ENCODE measurements around the gene UBAC1. TPM values are rescaled to one million over a fixed set of nuclear protein-coding genes. Genes with fewer than 3 reads are reported as not detected.
"Not testable (repeated sequence)": the region's sequence is repeated elsewhere in the genome, so short reads cannot be mapped to it uniquely, and the experiment has no call there.

Gene UBAC1
- polyA plus RNA-seq, 1 donor = 46.0 TPM

DNA sequence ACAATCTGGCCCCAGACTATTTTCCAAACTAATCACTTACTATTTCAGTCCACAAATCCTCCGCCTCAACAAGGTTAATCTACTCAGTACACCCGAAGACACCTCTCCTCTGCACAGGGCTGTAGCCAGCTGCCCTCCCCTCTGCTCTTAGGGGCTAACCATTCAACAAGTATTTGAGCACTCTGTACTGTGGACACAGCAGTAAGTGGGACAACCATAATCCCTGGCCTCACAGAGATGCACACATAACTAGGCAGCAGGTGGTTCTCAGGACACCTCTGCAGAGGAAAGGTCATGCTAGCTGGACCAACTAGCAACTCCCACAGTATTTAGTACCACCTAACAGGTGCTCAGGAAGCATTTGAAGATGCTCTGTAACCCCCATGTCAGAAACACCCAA is 59.3 kb downstream of the UBAC1 start:
- no peak for DNase-seq (ENCODE audit: low read depth)

DNA sequence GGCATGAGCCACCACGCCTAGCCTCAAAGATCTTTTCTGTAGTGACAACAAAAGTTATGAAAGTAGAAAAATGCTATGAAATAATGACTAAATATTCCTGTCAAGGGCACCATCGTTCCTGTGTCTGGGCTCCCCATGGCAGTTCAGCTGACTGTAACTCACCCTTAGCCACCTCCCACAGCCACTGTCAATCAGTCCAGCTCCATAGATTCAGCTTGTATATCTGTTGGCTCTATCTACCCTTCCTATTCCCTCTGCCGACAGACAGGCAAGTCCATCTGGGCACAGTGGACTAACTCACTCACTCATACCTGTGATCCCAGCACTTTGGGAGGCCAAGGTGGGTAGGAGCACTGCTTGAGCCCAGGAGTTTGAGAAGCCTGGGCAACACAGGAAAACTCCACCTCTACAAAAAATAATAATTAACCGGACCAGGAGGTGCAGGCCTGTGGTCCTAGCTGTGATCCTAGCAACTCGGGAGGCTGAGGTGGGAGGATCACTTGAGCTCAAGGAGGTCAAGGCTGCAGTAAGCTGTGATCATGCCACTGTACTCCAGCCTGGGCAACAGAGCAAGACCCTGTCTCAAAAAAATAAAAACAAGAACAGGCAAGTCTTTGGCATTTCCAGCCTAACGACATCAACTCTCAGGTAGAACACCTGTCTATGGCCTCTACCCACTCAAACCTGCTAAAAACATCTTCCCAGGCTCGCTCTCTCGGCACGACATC is 60.0 kb downstream of the UBAC1 start:
- DNase-seq (ENCODE audit: low read depth) = no peak

DNA sequence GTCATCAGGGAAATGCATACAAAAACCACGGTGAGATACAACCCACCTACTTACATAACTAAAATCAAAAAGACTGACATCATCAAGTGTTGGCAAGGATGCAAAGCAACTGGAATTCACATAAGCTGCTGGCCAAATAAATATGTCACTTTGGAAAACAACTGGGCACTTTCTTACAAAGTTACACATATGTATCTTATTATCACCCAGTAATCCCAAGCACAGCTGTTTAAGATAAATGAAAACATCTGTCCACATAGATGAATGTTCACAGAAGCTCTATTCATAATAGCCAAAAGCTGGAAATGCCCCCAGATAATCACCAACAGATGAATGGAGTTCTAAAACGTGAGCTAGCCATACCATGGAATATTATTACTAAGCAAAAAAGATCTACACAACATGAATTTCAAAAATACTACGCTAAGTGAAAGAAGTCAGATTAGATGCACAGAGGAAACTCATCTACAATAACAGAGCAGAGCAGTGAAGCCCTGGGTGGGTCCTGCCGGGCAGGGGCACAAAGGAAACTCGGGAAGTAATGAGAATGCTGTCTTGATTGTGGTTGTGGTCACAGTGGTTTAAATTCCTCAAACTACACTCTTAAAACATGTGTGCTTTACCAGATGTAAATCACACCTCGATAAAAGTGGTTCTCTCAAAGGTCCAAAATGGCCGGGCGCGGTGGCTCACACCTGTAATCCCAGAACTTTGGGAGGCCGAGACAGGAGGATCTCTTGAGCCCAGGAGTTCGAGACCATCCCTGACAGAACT is 62.4 kb downstream of the UBAC1 start:
- DNase-seq (ENCODE audit: low read depth) = peak; percentile 47

- DNase-seq (ENCODE audit: low read depth) = no peak
Observed at GRCh38 chr9:135896626-135897025, 64.5 kb downstream of the UBAC1 start.

DNA sequence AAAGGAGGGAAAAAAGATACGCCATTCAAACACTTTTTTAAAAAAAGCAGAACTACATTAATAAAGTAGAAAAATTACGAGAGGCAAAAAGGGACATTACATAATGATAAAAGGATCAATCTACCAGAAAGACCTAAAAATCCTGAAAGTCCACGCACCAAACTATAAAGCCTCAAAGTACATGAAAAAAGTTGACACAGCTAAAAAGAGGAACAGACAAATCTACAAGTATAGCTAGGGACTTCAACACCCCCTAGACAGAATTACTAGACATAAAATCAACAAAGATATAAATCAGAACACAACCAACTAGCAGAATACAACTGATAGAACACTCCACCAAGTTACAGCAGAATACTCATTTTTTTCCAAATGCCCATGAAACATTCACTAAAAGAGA is 65.0 kb downstream of the UBAC1 start:
- DNase-seq (ENCODE audit: low read depth) = no peak

GRCh38 chr9:135895202-135895848 is 65.8 kb downstream of the UBAC1 start:
- no peak for DNase-seq (ENCODE audit: low read depth)

GRCh38 chr9:135893104-135893503 is 68.1 kb downstream of the UBAC1 start:
- DNase-seq (ENCODE audit: low read depth) = no peak

DNA sequence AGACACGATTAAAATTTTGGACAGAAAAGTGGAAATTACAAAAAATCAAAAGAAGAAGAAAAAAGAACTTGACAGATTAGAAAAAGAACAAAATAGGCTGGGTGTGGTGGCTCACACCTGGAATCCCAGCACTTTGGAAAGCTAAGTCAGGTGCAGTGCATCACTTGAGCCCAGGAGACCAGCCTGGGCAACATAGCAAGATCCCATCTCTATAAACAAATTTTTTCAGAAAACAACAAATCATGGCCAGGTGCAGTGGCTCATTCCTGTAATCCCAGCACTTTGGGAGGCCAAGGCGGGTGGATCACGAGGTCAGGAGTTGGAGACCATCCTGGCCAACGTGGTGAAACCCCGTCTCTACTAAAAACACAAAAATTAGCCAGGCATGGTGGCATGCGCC is 68.8 kb downstream of the UBAC1 start:
- not testable (repeated sequence) for DNase-seq (ENCODE audit: low read depth)

DNA sequence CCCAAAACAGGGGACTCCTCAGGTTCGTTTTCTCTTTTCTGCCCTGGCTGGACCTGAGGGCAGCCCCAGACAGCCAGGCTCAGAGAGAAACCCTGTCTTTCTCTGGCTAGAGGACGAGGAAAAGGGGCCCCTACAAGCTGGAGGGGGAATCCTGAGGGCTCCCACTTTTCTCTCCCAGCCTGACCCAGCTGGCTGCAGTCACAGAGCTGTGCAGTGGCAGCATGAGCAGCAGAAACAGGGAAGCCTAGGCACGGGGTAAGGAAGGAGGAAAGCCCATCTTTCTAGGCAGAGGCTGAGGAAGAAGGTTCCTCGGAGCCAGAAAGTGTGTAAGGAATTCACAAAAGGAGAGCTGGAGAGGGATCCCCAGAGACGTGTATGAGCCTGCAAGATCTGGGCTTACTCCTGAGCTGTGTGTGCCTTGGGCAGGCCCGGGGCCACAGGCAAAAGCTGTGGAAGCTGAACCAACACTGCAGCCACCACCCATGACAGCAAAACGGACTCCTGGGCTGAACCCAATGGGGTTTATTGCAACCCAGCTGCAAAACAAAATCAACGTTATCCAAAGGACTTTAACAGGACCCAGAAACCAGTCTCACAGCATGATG is 70.0 kb downstream of the UBAC1 start:
- no peak for DNase-seq (ENCODE audit: low read depth)

- no peak for DNase-seq (ENCODE audit: low read depth)
Observed at GRCh38 chr9:135890190-135891026, 70.8 kb downstream of the UBAC1 start.

DNA sequence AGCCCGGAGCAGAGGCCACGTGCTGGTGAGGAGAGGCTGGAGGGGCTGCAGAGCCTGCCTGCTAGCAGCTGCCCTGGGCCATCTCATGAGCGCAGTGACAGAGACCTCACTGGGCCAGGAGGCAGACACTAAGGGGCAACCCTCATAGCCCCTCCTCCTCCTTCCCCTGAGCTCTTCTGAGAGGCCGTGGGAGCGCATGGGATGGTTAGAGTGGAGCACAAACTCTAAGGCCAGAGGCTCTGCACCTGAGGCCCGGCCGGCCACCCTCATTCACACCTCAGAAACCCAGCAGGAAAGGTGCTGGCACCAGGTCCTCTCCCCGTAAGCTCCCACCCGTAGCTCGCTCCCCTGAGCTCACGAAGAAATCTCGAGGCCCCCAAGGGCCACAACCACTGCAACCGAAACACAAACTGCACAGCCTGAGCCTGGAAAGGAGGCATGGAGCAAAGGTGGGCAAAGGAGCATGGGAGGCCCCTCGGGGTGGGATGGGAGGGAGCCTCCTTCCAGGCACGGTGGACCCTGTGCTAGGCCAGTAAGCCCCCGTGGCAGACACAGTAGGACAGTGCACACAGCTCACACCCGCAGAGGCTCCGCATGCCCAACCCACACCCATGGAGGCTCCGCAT is 71.5 kb downstream of the UBAC1 start:
- no peak for DNase-seq (ENCODE audit: low read depth)

DNA sequence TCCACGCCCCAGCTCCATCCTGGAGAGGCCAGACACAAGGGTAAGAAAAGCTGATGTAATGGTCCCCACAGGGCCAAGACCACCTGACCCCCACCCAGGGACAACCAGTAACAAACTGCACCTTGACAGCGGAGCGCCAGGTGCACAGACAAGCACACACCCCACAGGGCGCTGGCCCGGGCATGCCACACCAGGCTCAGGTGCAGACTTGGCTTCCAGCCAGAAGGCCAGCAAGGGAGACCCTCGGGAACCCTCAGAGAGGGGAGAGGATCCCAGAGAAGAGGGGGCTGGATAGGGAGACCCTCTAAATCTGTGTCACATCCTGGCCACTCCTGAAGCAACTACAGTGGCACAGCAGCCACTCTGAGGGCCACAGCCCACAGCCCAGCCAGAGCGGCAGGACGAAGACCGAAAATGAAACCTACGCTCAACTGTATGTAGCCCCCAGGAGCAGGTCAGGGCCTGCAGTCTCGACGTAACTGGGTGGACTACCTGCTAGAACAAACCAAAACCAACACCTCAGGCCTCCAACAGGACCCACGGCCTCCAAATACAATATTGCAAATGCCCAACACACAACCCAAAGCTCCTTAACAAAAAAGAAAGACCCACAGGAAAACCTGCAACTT is 72.3 kb downstream of the UBAC1 start:
- no peak for DNase-seq (ENCODE audit: low read depth)

GRCh38 chr9:135888126-135888765 is 72.9 kb downstream of the UBAC1 start:
- no peak for DNase-seq (ENCODE audit: low read depth)

GRCh38 chr9:135887585-135888050 is 73.6 kb downstream of the UBAC1 start:
- DNase-seq (ENCODE audit: low read depth) = no peak

- no peak for DNase-seq (ENCODE audit: low read depth)
Observed at GRCh38 chr9:135887021-135887507, 74.1 kb downstream of the UBAC1 start.

- DNase-seq (ENCODE audit: low read depth) = no peak
Observed at GRCh38 chr9:135886147-135886981, 74.8 kb downstream of the UBAC1 start.

- DNase-seq (ENCODE audit: low read depth) = no peak
Observed at GRCh38 chr9:135885100-135885853, 75.9 kb downstream of the UBAC1 start.
